Mesenchymal stem cell (in vitro differentiated cells and primary cell): ENCODE data around the gene VRK1.

Experiments
- DNase-seq: peaks from one replicate; pipeline ENCODE4 v3.0.0-alpha.2; 2013
- H2AFZ ChIP-seq: one replicate; pipeline ENCODE4 v1.6.1; 2013; ENCODE audit warnings: low read depth, mild to moderate bottlenecking, control low read depth, inconsistent platforms, low read length, moderate library complexity
- H2AK5ac ChIP-seq: 2 replicates; pipeline ENCODE4 v1.6.1; 2013; ENCODE audit warnings: low read length, moderate library complexity, mild to moderate bottlenecking, inconsistent platforms; ENCODE audit not compliant: severe bottlenecking
- H2BK120ac ChIP-seq: one replicate; pipeline ENCODE4 v1.6.1; 2013; ENCODE audit warnings: low read depth, mild to moderate bottlenecking, inconsistent platforms, low read length, moderate library complexity
- H2BK12ac ChIP-seq, 2 experiments: one replicate each; pipeline ENCODE4 v1.6.1; 2013; ENCODE audit warnings: inconsistent platforms in 2 of 2, low read length in 2 of 2, mild to moderate bottlenecking in 2 of 2, moderate library complexity in 2 of 2, control low read depth in 1 of 2
- H2BK15ac ChIP-seq: one replicate; pipeline ENCODE4 v1.6.1; 2013; ENCODE audit warnings: mild to moderate bottlenecking, low read depth, inconsistent platforms; ENCODE audit not compliant: poor library complexity, severe bottlenecking
- H2BK5ac ChIP-seq: 2 replicates; pipeline ENCODE4 v1.6.1; 2013; ENCODE audit warnings: low read depth, mild to moderate bottlenecking, low read length, control low read depth, inconsistent platforms; ENCODE audit not compliant: poor library complexity, severe bottlenecking
- H3K14ac ChIP-seq, 2 experiments: one replicate each; pipeline ENCODE4 v1.6.1; 2013; ENCODE audit warnings: inconsistent platforms in 2 of 2, low read length in 2 of 2, control low read depth in 1 of 2, mild to moderate bottlenecking in 1 of 2, moderate library complexity in 1 of 2
- H3K18ac ChIP-seq, 2 experiments: one replicate each; pipeline ENCODE4 v1.6.1; 2013; ENCODE audit warnings: inconsistent platforms in 2 of 2, low read length in 2 of 2, control low read depth in 1 of 2, low read depth in 1 of 2, mild to moderate bottlenecking in 1 of 2
- H3K23ac ChIP-seq, 2 experiments: one replicate each; pipeline ENCODE4 v1.6.1; 2013; ENCODE audit warnings: inconsistent platforms in 2 of 2, low read length in 2 of 2, mild to moderate bottlenecking in 2 of 2, moderate library complexity in 2 of 2, control low read depth in 1 of 2
- H3K27ac ChIP-seq: 2 replicates; pipeline ENCODE4 v1.5.1; 2013; ENCODE audit warnings: mild to moderate bottlenecking, moderate library complexity, low read length, control low read depth, inconsistent platforms; ENCODE audit not compliant: poor library complexity, severe bottlenecking
- H3K27me3 ChIP-seq, 2 experiments: 2 replicates each; pipeline versions ENCODE4 v1.6.1 to v1.7.0; 2013; ENCODE audit warnings: low read length in 2 of 2, mild to moderate bottlenecking in 2 of 2, moderate library complexity in 2 of 2, control low read depth in 1 of 2, inconsistent platforms in 1 of 2; ENCODE audit not compliant: control insufficient read depth in 1 of 2, insufficient read depth in 1 of 2
- H3K36me3 ChIP-seq, 2 experiments: 2 replicates each; pipeline versions ENCODE4 v1.6.1 to v1.7.0; 2013; ENCODE audit warnings: low read length in 2 of 2, control low read depth in 1 of 2, inconsistent platforms in 1 of 2, low read depth in 1 of 2, mild to moderate bottlenecking in 1 of 2; ENCODE audit not compliant: insufficient read depth in 2 of 2, control insufficient read depth in 1 of 2
- H3K4ac ChIP-seq, 2 experiments: one replicate each; pipeline ENCODE4 v1.6.1; 2013; ENCODE audit warnings: inconsistent platforms in 2 of 2, low read length in 2 of 2, mild to moderate bottlenecking in 2 of 2, moderate library complexity in 2 of 2, control low read depth in 1 of 2, low read depth in 1 of 2
- H3K4me1 ChIP-seq: 2 replicates; pipeline ENCODE4 v1.6.1; 2013; ENCODE audit warnings: low read depth, low read length, control low read depth; ENCODE audit not compliant: control insufficient read depth, insufficient read depth
- H3K4me2 ChIP-seq: 2 replicates; pipeline ENCODE4 v1.6.1; 2013; ENCODE audit warnings: low read length, mild to moderate bottlenecking, inconsistent platforms; ENCODE audit not compliant: poor library complexity, severe bottlenecking
- H3K4me3 ChIP-seq, 2 experiments: 2 replicates each; pipeline versions ENCODE4 v1.5.1 to v1.7.0; 2013; ENCODE audit warnings: low read length in 2 of 2, mild to moderate bottlenecking in 2 of 2, control low read depth in 1 of 2, low read depth in 1 of 2; ENCODE audit not compliant: insufficient read depth in 1 of 2
- H3K79me1 ChIP-seq: replicated peaks from 2 replicates; pipeline ENCODE4 v1.6.1; 2013; ENCODE audit warnings: mild to moderate bottlenecking, control low read depth, low read length, inconsistent platforms; ENCODE audit not compliant: poor library complexity, severe bottlenecking
- H3K9ac ChIP-seq: 2 replicates; pipeline ENCODE4 v1.7.0; 2013; ENCODE audit warnings: mild to moderate bottlenecking, low read length, moderate library complexity
- H3K9me3 ChIP-seq: 2 replicates; pipeline ENCODE4 v1.7.0; 2013; ENCODE audit warnings: mild to moderate bottlenecking, low read length; ENCODE audit not compliant: control insufficient read depth
- H4K8ac ChIP-seq: one replicate; pipeline ENCODE4 v1.6.1; 2013; ENCODE audit warnings: inconsistent platforms, mild to moderate bottlenecking, low read length, moderate library complexity
- H4K91ac ChIP-seq: one replicate; pipeline ENCODE4 v1.6.1; 2013; ENCODE audit warnings: mild to moderate bottlenecking, low read length, inconsistent platforms
- WGBS: methylation state at CpG from one replicate; pipeline ENCODE4 v1.1.7; 2013; ENCODE audit warnings: mixed read lengths; 5-methylcytosine and 5-hydroxymethylcytosine counted together

Gene VRK1

GRCh38 chr14:96903444-96904023 is 106.4 kb downstream of the VRK1 start:
- H3K4ac ChIP-seq = no peak overlapping the region
- no peaks in the 10 kb centered on the region for H3K9me3 ChIP-seq
- no peaks in the 10 kb centered on the region for H3K27me3 ChIP-seq
- H2AK5ac ChIP-seq = no peak overlapping the region
- no peak overlapping the region for H3K27ac ChIP-seq
- H2BK12ac ChIP-seq = no peak overlapping the region
- H3K4me1 ChIP-seq = no peaks in the 10 kb centered on the region
- H2AFZ ChIP-seq = no peak overlapping the region
- no peaks in the 10 kb centered on the region for H3K36me3 ChIP-seq
- no peak overlapping the region for H2BK5ac ChIP-seq
- no peaks in the 10 kb centered on the region for H3K79me1 ChIP-seq
- no peak overlapping the region for H3K23ac ChIP-seq
- no peak overlapping the region for H2BK15ac ChIP-seq
- H3K9ac ChIP-seq = no peak overlapping the region
- H3K18ac ChIP-seq = no peak overlapping the region
- no peak overlapping the region for H2BK120ac ChIP-seq
- H3K14ac ChIP-seq = no peak overlapping the region
- H3K4me3 ChIP-seq = no peak overlapping the region
- DNase-seq = no peak
- 100% methylated on average over 7 of the region's 8 CpGs for WGBS
- H4K8ac ChIP-seq = no peak overlapping the region
- H3K4me2 ChIP-seq = no peak overlapping the region
- H4K91ac ChIP-seq = no peak overlapping the region

GRCh38 chr14:96904201-96904600 is 107.0 kb downstream of the VRK1 start:
- H4K91ac ChIP-seq = no peak overlapping the region
- H3K4me2 ChIP-seq = no peak overlapping the region
- H3K27ac ChIP-seq = no peak overlapping the region
- no peak overlapping the region for H2AK5ac ChIP-seq
- H3K36me3 ChIP-seq = no peaks in the 10 kb centered on the region
- no peak overlapping the region for H2BK12ac ChIP-seq
- H2AFZ ChIP-seq = no peak overlapping the region
- no peak for DNase-seq
- H3K9me3 ChIP-seq = peaks cover 2% of the 10 kb centered on the region
- H3K18ac ChIP-seq = no peak overlapping the region
- H3K14ac ChIP-seq = no peak overlapping the region
- 55% methylated on average over 2 of the region's 3 CpGs for WGBS
- no peak overlapping the region for H2BK15ac ChIP-seq
- H3K4ac ChIP-seq = no peak overlapping the region
- H3K79me1 ChIP-seq = no peaks in the 10 kb centered on the region
- no peak overlapping the region for H3K4me3 ChIP-seq
- H4K8ac ChIP-seq = no peak overlapping the region
- no peaks in the 10 kb centered on the region for H3K4me1 ChIP-seq
- no peak overlapping the region for H3K9ac ChIP-seq
- no peak overlapping the region for H2BK120ac ChIP-seq
- H2BK5ac ChIP-seq = no peak overlapping the region
- no peak overlapping the region for H3K23ac ChIP-seq
- no peaks in the 10 kb centered on the region for H3K27me3 ChIP-seq

- no peaks in the 10 kb centered on the region for H3K79me1 ChIP-seq
- no peak overlapping the region for H4K91ac ChIP-seq
- no peak overlapping the region for H3K9ac ChIP-seq
- no peaks in the 10 kb centered on the region for H3K4me1 ChIP-seq
- H3K18ac ChIP-seq = no peak overlapping the region
- no peak overlapping the region for H2BK12ac ChIP-seq
- no peak overlapping the region for H2BK15ac ChIP-seq
- peaks cover 11% of the 10 kb centered on the region for H3K9me3 ChIP-seq
- no peak overlapping the region for H4K8ac ChIP-seq
- H3K4me2 ChIP-seq = no peak overlapping the region
- H3K23ac ChIP-seq = no peak overlapping the region
- no peaks in the 10 kb centered on the region for H3K36me3 ChIP-seq
- DNase-seq = no peak
- H2BK5ac ChIP-seq = no peak overlapping the region
- no peak overlapping the region for H3K4me3 ChIP-seq
- H3K14ac ChIP-seq = no peak overlapping the region
- no peaks in the 10 kb centered on the region for H3K27me3 ChIP-seq
- H2AK5ac ChIP-seq = no peak overlapping the region
- H2BK120ac ChIP-seq = no peak overlapping the region
- H3K4ac ChIP-seq = no peak overlapping the region
- no peak overlapping the region for H3K27ac ChIP-seq
- WGBS = 98% methylated on average over 1 of the region's 1 CpG
- H2AFZ ChIP-seq = no peak overlapping the region
Measured at GRCh38 chr14:96905065-96905464, 107.9 kb downstream of the VRK1 start.

GRCh38 chr14:96905825-96906224 is 108.6 kb downstream of the VRK1 start:
- Histone ChIP-seq H4K91ac (no peak overlapping the region), H2BK120ac (no peak overlapping the region), H3K4me3 (no peak overlapping the region), H3K9me3 (peaks cover 15% of the 10 kb centered on the region), H3K27me3 (no peaks in the 10 kb centered on the region), H3K27ac (no peak overlapping the region), H4K8ac (no peak overlapping the region), H3K4me1 (no peaks in the 10 kb centered on the region), H3K14ac (no peak overlapping the region), H2BK5ac (no peak overlapping the region), H2AK5ac (no peak overlapping the region), H3K18ac (no peak overlapping the region), H3K9ac (no peak overlapping the region), H2BK12ac (no peak overlapping the region), H2AFZ (no peak overlapping the region), H3K79me1 (no peaks in the 10 kb centered on the region), H3K36me3 (no peaks in the 10 kb centered on the region), H3K4me2 (no peak overlapping the region), H3K23ac (no peak overlapping the region), H3K4ac (no peak overlapping the region), H2BK15ac (no peak overlapping the region)
- no peak for DNase-seq
- WGBS = 83% methylated on average over 3 of the region's 3 CpGs
